Brain microvascular endothelial cell (primary cell): ENCODE results near the gene KCNQ1.

Source experiments
- DNase-seq: peaks from one replicate; pipeline ENCODE4 v3.0.0-alpha.2; 2020
- H3K27ac ChIP-seq: fragments of 250-450 bp; sonication (Bioruptor Pico); 2 replicates; pipeline ENCODE4 v1.5.1; 2020; ENCODE audit warnings: mild to moderate bottlenecking, moderate library complexity
- H3K27me3 ChIP-seq: fragments of 250-450 bp; sonication (Bioruptor Pico); replicated peaks from 2 replicates; pipeline ENCODE4 v1.5.1; 2020; ENCODE audit warnings: mild to moderate bottlenecking
- H3K36me3 ChIP-seq: fragments of 250-450 bp; sonication (Bioruptor Pico); replicated peaks from 2 replicates; pipeline ENCODE4 v1.5.1; 2020; ENCODE audit warnings: mild to moderate bottlenecking
- H3K4me3 ChIP-seq: 2 replicates; pipeline ENCODE4 v1.5.1; 2011; ENCODE audit warnings: low read depth, mild to moderate bottlenecking, control low read depth, low read length, moderate library complexity
- in situ Hi-C: cut with HindIII; loops from 2 replicates; pipeline ENCODE4 v1.10.0; 2017; ENCODE audit warnings: low sequenced_read_pairs, low pct_ligation_motif_present
- TF ChIP-seq, protein P1 (sequence below): IDR thresholded peaks from 2 replicates; pipeline ENCODE4 v1.5.1; 2011; ENCODE audit warnings: low read depth, mild to moderate bottlenecking, moderate library complexity, low read length, control low read depth, inconsistent platforms; ENCODE audit errors: missing control alignments

The KCNQ1 gene

DNA sequence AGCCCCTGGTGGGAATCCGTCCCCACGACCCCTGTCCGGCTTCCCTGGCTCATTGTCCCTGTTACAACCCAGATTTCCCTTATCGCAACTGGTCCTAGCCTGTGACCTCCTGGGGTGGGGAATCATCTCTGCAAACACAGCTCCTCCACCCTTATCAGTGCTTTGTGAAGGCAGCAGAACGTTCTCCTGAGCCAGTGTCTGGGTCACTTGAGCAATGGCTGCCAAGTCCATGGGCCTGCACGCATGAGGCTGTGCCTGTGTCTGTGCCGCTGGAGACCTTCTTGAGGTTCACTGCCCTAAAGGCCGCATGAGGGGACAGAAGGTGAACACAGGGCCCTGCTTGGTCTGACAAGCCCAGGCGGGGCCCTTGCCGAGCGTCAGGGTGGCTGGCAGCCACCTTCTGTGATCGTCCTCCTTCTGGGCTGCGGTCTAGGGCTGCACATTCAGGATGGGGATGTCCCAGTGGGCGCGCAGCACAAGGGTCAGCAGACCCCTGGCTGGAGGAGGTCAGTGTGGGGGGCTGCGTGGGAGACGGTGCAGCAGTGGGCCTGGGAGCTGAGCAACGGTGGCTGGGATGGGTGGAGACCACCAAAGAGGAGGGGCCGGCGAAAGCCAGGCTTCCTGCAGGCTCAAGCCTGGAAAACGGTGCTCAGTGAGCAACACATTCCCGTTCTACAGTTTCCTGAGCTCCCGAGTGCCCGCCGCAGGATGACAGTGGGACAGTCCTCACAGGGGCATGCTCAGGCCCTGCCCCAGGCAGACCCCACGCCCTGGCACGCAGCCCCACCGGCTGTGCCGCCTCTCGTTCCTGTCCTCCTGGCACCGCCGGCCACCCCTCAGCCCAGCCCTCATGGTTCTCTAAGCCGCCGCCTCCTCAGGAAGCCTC lies 366.6 kb downstream of the KCNQ1 start:
- TF ChIP-seq, protein P1, sequence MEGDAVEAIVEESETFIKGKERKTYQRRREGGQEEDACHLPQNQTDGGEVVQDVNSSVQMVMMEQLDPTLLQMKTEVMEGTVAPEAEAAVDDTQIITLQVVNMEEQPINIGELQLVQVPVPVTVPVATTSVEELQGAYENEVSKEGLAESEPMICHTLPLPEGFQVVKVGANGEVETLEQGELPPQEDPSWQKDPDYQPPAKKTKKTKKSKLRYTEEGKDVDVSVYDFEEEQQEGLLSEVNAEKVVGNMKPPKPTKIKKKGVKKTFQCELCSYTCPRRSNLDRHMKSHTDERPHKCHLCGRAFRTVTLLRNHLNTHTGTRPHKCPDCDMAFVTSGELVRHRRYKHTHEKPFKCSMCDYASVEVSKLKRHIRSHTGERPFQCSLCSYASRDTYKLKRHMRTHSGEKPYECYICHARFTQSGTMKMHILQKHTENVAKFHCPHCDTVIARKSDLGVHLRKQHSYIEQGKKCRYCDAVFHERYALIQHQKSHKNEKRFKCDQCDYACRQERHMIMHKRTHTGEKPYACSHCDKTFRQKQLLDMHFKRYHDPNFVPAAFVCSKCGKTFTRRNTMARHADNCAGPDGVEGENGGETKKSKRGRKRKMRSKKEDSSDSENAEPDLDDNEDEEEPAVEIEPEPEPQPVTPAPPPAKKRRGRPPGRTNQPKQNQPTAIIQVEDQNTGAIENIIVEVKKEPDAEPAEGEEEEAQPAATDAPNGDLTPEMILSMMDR: no peak
- Histone ChIP-seq H3K36me3 (no peaks in the 10 kb centered on the region), H3K27ac (no peak overlapping the region), H3K27me3 (peaks cover 14% of the 10 kb centered on the region), H3K4me3 (no peak overlapping the region)
- in situ Hi-C loops: no loop called here
- no peak for DNase-seq

DNA sequence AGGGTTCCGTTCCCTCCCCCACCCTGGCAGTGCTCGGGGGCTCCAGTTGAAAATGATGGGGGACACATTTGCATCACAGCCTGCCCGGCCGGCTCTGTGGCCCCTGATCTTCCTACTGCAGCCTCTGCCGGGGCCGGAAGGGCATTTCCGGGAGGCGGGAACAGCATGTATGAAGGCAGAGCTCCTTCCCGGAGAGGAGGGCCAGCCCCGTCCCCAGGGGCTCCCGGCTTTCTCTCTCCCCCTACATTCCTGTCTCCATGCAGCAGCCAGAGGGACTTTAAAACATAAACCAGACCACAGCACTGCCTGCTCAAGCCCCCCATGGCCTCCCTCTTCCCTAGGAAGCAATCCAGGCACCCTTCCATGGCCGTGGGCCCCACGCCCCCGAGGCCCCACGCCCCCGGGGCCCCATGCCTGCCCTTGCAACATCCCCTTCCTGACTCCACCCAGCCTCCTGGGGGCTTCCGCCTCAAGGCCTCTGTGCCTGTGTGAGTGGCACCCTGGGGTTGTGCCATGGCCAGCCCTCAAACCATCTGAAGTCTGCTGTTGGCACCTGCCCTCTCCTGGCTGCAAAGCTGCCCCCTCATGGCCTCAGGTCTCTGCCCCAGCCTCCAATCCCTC lies 367.7 kb downstream of the KCNQ1 start:
- Histone ChIP-seq H3K36me3 (no peaks in the 10 kb centered on the region), H3K27ac (no peak overlapping the region), H3K27me3 (peaks cover 11% of the 10 kb centered on the region), H3K4me3 (no peak overlapping the region)
- TF ChIP-seq, protein P1: no peak
- in situ Hi-C loops: no loop called here
- DNase-seq: no peak

DNA sequence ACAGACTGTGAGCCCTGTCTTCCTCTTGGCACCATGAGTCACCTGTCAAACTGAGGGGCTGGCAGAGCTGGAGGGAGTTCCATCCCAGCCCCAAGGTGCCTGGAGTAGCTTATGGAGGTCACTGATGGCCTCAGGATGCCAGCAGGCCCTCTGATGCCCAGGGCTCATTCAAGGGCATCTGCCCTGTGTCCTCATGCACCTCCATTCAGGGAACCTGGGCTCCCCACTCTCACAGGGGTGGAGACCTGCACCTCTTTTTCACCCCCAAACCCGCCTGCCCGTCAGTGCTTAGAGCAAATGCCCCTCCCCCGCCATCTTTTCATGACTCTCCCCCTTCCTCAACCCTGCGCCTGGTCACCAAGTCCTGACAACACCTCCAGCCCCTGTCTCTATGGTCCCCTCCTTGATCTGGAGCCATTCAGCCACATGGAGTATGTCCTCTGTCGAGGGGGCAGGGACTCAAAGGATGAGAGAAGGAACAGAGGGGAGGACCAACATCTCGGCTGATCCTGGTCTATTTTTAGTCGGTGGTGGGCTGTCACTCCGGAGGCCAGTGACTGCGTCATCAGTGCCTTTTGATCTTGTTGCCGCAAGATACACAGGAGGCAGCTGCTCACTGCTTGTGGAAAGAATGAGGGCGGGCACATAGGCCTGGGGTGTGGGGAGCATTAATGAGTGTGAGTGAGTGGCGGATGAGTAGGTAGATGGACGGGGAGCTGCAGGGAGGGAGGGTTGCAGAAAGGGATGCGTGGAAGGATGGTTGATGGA lies 368.5 kb downstream of the KCNQ1 start:
- TF ChIP-seq, protein P1: no peak
- in situ Hi-C loops: no loop called here
- H3K36me3 ChIP-seq: no peaks in the 10 kb centered on the region
- peak; percentile 83 for DNase-seq
- H3K27me3 ChIP-seq: peaks cover 6% of the 10 kb centered on the region
- no peak overlapping the region for H3K4me3 ChIP-seq
- no peak overlapping the region for H3K27ac ChIP-seq

DNA sequence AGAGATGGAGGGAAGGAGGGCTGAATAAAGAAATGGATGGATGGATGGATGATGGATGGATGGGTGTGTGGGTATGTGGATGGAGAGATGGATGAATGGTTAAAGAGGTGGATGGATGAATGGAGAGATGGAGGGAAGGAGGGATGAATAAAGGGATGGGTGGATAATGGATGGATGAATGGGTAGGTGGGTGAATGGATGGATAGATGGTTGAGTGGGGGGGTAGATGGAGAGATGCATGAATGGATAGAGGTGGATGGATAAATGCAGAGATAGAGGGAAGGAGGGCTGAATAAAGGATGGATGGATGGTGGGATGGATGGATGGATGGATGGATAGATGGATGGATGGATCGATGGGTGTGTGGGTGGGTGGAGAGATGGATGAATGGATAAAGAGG lies 369.2 kb downstream of the KCNQ1 start:
- in situ Hi-C loops: no loop called here
- TF ChIP-seq, protein P1: no peak
- Histone ChIP-seq H3K36me3 (no peaks in the 10 kb centered on the region), H3K27me3 (peaks cover 2% of the 10 kb centered on the region), H3K27ac (no peak overlapping the region), H3K4me3 (no peak overlapping the region)
- no peak for DNase-seq

DNA sequence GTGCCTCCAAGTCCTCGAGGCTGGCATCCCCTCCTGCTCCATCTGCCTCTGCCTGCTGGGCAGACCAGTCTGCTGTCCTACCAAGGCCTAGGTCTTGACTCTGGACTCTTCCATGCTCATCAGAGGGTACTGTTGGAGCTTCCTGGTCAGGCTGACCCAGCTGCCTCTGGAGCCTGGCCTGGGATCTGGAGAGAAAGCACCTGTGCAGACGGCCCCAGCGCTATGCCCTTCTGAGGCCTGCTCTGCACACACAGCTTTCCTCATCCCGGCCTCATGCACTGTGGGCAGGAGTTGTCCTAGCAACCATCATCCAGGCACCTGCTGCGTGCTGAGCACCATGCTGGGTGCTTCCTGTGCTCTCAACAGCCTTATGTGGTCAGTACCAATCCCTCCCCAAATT lies 369.9 kb downstream of the KCNQ1 start:
- in situ Hi-C loops: no loop called here
- no peaks in the 10 kb centered on the region for H3K27me3 ChIP-seq
- DNase-seq: no peak
- TF ChIP-seq, protein P1: no peak
- H3K4me3 ChIP-seq: no peak overlapping the region
- no peaks in the 10 kb centered on the region for H3K36me3 ChIP-seq
- no peak overlapping the region for H3K27ac ChIP-seq
